HG02970 (cell line): ENCODE results near the gene MSI2.

Source experiments
- ATAC-seq: cut with Tn5 transposase; IDR thresholded peaks from one replicate; pipeline ENCODE4 v1.9.1; 2021; ENCODE audit warnings: mild to moderate bottlenecking, moderate library complexity, moderate number of reproducible peaks; ENCODE audit not compliant: unreplicated experiment, low FRiP score

MSI2 gene

GRCh38 chr17:57512258-57512657 is 255.9 kb downstream of the MSI2 start:
- no peak for ATAC-seq

- ATAC-seq = no peak
Measured at GRCh38 chr17:57512691-57513090, 256.4 kb downstream of the MSI2 start.

GRCh38 chr17:57513569-57513968 is 257.2 kb downstream of the MSI2 start:
- ATAC-seq = no peak

- no peak for ATAC-seq
Measured at GRCh38 chr17:57514614-57515013, 258.3 kb downstream of the MSI2 start.

GRCh38 chr17:57515662-57516211 is 259.4 kb downstream of the MSI2 start:
- ATAC-seq = no peak

- ATAC-seq = no peak
Measured at GRCh38 chr17:57516290-57517230, 260.2 kb downstream of the MSI2 start.

GRCh38 chr17:57517273-57517631 is 260.9 kb downstream of the MSI2 start:
- no peak for ATAC-seq

GRCh38 chr17:57517632-57518456 is 261.5 kb downstream of the MSI2 start:
- no peak for ATAC-seq

GRCh38 chr17:57518587-57519581 is 262.6 kb downstream of the MSI2 start:
- no peak for ATAC-seq

- no peak for ATAC-seq
Measured at GRCh38 chr17:57519800-57520199, 263.5 kb downstream of the MSI2 start.

GRCh38 chr17:57521606-57522005 is 265.3 kb downstream of the MSI2 start:
- no peak for ATAC-seq

GRCh38 chr17:57522042-57523005 is 266.0 kb downstream of the MSI2 start:
- ATAC-seq = no peak

GRCh38 chr17:57523926-57524632 is 267.8 kb downstream of the MSI2 start:
- ATAC-seq = no peak

GRCh38 chr17:57524839-57525568 is 268.7 kb downstream of the MSI2 start:
- ATAC-seq = no peak

GRCh38 chr17:57527221-57528057 is 271.1 kb downstream of the MSI2 start:
- ATAC-seq = no peak

GRCh38 chr17:57528058-57528451 is 271.7 kb downstream of the MSI2 start:
- no peak for ATAC-seq

GRCh38 chr17:57530026-57530425 is 273.7 kb downstream of the MSI2 start:
- no peak for ATAC-seq
